Measurements from ENCODE around the gene SLC6A12.

The SLC6A12 gene

DNA sequence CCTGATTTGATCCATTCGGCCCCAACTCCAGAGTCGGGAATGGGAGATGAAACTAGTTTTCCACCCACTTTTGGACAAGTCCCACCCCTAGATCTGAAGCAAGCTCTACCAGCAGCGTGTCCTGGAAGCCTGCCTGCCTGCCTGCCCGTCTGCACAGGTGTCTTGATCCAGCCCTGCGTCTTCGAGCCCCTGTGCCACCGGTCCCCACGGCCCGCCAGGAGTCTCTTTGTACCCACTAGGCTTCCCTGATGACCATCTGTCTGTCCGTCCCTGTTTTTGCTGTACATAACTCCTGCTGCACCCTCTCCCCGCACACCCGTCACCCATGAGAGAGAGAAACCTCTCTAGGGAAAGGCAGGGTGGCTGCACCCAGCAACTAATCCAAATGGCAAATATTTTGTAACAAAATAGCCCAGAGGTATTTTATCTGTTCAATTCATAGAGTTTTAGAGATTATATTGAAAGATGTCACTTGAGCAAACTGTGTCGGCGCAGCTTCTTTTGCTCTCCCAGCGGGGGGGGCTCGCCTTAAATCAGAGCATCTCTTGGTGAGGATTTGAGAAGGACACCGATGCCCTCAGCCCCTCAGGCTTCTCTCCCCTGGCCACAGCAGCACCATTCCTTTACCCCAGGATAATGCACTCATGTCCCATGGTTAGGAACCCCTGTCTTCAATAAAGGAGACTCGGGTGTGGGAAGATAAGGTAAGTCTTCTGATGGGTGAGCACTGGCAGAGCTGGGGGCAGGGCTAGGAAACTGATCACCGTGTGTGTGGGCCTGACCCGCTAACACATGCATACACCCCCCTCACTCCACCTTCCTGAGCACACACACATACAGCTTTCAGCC lies 35.8 kb downstream of the SLC6A12 start:
- DNase-seq (ENCODE audit: low read depth in 2 of 2), result no peak

GRCh38 chr12:177336-177979 lies 36.5 kb downstream of the SLC6A12 start:
- no peak for DNase-seq (ENCODE audit: low read depth in 2 of 2)

- DNase-seq (ENCODE audit: low read depth in 2 of 2), result no peak
Measured at GRCh38 chr12:176321-177181, 37.4 kb downstream of the SLC6A12 start.

GRCh38 chr12:175759-176158 lies 38.2 kb downstream of the SLC6A12 start:
- no peak for DNase-seq (ENCODE audit: low read depth in 2 of 2)

DNA sequence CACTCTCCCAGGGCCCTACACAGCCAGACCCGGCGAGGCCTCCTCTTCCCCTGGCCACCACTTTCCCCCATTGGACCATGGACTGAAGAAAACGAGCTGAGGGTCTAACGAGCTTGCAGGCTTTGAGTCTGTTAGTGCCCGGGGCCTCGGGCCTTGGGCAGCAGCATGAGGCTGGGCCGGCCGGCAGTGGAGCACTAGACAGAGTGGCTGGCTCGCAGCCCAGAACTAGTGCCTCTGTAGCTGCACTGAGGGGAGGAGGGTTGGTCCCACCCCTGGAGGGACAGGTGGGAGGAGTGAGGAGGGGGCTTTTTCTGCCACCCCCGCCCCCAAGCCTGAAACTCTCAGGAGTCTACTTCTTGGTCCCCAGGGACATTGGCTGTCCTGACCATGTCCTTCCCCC lies 38.7 kb downstream of the SLC6A12 start:
- DNase-seq (ENCODE audit: low read depth in 2 of 2), result no peak

GRCh38 chr12:174596-174995 lies 39.4 kb downstream of the SLC6A12 start:
- DNase-seq (ENCODE audit: low read depth in 2 of 2), result no peak

DNA sequence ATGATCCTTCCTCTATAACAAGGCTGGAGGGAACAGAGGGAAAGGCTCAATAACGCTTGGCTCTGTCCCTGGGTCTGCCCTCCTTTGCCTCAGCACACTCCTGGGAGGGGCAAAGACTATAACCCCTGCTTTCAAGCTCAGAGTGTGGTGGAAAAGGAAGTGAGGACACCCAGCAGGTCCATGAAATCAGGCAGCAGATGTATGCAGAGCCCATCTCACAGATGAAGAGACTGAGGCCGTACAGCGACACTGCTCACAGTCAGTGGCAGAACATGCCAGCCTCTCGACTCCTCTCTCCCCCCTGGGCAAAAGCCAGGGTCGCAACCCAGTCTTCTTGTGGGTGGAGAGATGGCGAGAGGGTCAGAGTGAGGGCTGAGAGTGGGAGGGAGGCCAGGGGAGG lies 39.8 kb downstream of the SLC6A12 start:
- no peak for DNase-seq (ENCODE audit: low read depth in 2 of 2)

DNA sequence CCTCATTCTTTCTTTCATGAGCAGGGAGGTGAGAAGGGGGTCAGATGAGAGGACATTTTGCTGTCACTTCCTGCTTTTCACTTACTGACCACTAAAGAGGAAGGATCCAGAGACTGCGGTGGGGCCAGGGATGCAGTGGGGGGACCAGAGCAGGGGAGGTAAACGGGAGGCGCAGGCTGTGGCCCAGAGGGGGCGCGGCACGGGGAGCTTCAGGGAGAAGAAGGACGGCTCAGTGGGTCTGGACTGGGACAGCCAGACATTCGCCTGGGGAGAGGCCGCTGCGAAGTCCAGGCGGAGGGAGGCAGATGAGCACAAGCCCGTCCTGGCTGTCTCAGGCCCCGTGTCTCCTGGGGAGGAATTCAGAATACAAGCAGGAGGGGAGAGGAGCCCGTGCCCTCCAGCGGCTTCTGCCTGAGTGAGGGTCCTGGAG lies 41.2 kb downstream of the SLC6A12 start:
- no peak for DNase-seq (ENCODE audit: low read depth in 2 of 2)

DNA sequence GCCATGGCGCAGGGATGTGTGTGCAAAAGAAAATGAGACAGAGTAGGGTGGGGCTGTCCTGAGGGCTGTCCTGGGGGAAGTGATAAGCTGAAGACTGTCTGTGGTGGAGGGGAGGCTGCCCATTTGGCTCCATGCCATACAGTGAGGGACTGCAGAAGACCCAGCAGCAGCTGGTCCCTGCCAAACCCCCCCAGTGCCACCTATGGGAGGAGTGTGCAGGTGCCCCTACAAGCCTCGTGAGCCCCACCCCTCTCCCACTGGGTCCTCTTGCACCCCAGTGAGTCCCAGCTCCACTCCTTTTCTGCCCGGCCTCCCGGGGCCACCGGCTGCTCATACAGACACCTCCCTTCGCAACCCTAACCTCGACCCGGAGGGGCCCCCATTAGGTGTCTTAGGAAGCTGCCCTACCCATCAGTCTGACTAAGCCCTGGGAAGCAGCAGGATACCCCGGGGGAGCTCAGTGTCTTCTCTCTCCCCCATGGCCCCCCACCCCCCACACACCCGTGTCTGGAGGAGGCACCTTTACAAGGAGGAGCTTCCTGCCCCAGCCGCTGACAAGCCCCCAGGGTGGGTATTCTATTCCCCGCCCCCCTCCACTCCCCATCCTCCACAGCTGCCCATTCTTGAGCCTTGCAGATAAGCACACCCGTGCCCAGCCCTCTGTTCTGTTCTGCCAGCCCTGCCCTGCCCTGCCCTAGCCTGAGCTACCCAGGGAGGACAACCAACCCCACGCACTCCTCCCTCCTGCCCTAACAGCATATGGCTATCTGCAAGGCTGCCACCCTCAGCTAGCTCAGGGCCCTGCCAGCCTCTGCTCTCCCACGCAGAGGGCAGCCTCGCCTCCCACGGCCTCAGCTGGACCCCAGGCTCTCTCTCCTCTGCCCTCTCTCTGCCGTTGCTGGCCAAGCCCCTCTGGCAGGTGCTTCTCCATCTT lies 41.9 kb downstream of the SLC6A12 start:
- DNase-seq (ENCODE audit: low read depth in 2 of 2), result no peak

DNA sequence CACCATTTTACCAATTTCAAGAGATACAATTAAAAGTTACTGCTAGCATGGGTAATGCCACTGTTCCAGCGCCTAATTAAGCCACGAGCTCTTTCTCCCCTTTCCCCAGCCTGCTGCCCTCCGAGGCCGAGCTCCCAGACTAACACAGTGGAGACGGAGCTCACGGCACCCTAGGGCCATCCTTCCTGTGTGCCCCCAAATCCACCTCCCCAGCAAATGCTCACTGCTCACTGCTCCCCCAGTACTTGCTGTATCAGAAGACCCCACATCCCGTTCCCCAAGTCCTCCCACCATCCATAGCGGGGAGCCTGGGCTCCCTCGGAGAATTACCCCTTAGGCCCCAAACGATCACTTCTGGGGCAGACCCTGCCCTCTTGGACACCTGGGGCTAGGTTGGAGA lies 42.7 kb downstream of the SLC6A12 start:
- DNase-seq (ENCODE audit: low read depth in 2 of 2), result no peak

- no peak for DNase-seq (ENCODE audit: low read depth in 2 of 2)
Measured at GRCh38 chr12:170371-171225, 43.4 kb downstream of the SLC6A12 start.

DNA sequence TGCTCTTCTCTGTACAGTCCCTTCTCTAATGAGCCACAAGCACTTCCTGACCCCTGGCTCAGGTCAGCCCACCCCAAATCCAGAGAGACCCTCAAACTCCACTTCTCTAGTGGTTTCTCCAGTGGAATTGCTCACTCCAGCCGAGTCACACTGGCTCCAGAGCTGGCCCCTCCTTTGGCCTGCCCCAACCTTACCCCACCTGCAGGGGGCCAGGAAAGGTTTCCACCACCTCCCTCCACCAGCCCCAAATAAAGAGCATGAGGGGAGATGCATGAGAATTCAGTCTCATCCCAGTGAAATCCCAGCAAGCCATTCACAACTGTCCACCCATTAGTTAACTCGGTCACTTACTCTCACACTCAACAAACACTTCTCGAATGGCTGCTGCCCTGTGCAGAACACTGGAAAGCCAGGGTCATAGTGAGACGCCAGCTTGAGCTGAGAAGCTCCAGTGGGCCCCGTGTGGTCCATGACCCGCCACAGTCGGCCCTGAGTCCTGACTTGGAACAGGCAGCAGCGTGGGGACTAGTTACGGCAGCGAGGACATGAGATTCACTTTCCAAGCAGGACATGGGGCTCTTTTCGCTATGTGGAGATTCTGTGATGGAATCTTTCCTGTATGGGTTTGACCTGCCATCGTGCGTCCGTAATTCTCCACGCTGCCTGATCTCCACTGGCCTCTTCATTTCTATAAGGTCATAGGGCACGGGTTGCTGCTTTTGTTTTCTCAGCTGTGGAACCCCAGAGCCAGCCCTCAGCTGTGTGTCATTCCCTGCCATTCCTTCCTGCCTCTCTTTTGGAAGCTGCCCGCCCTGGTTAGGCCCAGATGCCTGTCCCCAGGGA lies 44.2 kb downstream of the SLC6A12 start:
- DNase-seq (ENCODE audit: low read depth in 2 of 2), result no peak

DNA sequence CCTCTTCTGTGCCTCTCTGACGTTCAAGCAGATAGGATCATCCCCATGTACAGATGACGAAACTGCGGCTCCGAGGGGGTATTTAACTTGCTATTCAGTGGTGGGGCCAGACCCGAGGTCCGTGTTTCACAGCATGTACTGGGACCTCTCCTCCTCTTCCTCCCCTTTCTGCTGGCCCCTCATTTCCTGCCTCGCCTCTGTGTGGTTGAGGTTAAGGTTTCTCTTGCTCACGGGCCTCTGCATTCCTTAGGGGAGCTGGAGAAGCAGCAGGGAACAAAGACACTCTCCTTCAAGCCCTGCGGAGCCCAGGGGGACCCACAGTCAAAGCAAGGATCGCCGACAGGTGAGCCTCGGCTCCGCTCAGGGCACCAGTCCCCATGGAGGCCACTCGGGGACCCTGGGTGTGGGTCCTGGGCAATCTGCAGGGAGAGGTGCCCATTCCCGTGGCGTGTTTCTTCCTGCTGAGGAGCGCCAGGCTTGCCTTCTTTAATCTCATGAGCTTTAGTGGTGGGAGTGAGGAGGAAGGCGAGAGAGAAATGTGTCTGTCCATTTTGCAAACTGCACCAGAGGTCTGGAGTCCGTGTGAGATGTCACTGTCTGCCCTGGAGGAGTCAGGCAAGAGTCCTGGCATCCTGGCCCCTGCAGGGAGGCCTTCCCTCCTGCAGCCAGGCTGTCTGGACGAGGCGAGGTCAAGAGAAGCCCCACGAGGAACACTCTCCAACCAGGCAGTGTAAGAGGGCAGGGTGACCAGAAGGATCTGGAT lies 45.0 kb downstream of the SLC6A12 start:
- DNase-seq (ENCODE audit: low read depth in 2 of 2), result no peak

DNA sequence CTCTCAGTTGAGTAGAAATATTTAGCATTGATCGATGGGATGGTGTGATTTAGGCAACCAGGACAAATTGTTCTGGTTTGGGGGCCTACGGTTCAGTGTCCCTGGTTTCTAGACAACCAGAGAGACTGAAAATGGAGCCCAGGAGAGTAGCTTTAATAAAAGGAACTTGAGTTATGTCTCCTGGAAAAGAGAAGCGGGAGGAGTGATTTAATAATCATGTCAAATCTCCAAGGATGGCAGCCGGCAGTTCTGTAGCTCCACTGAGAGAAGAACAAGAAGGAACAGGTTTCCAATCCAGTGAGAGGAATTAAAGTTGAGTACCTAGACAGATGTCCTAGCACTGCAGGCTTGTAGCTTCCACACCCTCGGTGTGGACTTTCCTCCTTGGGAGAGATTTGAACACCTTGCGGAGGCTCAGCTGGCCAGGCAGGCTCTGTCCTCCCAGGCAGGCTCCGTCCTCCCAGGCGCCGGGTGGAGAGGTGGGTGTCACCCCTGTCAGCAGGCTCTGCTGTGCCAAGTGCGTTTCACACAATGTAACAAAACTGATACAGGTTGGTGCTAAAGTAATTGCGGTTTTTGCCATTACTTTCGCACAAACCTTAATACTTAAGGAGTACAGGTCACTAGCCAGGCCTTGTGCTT lies 45.9 kb downstream of the SLC6A12 start:
- no peak for DNase-seq (ENCODE audit: low read depth in 2 of 2)

DNA sequence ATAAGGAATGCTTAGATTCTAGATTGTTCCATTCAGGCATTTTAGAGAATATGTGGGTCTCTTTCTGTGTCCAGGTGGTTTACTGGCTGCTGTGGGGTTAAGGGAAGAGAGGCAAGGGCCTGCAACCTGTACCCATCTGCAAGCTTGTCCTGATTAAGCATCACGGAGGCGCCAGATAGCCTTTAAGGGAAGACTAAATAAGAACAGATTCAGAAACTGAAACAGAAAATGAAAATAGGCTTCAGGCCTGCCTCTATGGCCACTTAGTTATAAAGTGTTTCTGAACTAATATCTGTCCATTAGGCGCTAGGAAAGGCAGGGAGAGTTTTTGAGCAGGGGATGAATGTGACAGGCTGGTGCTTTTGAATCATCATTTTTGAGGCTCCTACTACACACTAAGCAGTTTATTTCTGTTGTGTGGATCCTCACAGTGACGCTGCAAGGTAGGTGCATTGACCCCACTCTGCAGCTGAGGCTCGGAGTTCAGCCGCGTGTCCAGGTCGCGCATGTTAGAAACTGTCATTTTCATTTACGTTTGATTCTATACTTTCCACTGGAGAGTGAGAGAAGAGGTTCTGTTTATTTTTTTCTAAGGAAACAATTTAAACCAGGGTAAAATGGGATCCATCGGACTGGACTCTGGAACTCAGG lies 47.4 kb downstream of the SLC6A12 start:
- DNase-seq (ENCODE audit: low read depth in 2 of 2), result no peak

DNA sequence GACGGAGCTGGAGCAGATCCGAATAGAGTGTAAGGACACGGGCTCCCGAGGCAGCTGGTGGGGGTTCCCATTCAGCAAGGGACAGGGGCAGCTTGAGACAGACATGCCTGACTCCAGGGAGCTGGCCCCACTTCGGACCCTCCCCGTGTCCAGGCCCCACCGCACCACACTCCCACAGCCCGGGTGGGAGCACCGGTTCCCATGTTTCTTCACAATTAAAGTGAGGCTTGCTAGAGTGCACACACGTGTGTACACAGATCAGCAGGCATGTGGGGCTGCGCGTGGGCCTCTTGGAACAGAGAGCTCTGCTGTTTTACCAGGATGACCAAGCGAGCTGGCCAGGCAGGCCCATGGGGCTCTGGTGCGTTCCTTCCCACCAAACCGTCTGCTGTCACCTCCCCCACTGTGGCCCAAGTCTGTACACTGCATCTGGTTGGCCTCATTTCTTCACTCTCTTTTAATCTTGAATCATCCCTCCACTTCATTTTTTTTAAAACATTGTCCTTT lies 48.0 kb downstream of the SLC6A12 start:
- no peak for DNase-seq (ENCODE audit: low read depth in 2 of 2)

- DNase-seq (ENCODE audit: low read depth in 2 of 2), result no peak
Measured at GRCh38 chr12:164207-164606, 49.8 kb downstream of the SLC6A12 start.
